HepG2 (cell line): ENCODE data around the gene SNAPIN. TPM values are rescaled to one million over a fixed set of nuclear protein-coding genes. Genes with fewer than 3 reads are reported as not detected.

Experiments
- DBP ChIP-seq: sonication (generic); formaldehyde crosslinking; IDR thresholded peaks from 2 replicates; pipeline ENCODE4 v1.4.0; 2020; ENCODE audit warnings: missing genetic modification reagents; ENCODE audit errors: not compliant biosample characterization
- ETV5 ChIP-seq: IDR thresholded peaks from 2 replicates; pipeline ENCODE4 v1.6.1; 2018; ENCODE audit warnings: missing biosample characterization, missing genetic modification reagents, inconsistent platforms, borderline replicate concordance
- JDP2 ChIP-seq: sonication (generic); formaldehyde crosslinking; IDR thresholded peaks from 2 replicates; pipeline ENCODE4 v1.8.1; 2022; ENCODE audit warnings: missing genetic modification reagents, borderline replicate concordance
- JUN ChIP-seq: sonication (generic); formaldehyde crosslinking; IDR thresholded peaks from 2 replicates; pipeline ENCODE4 v1.4.0; 2020; ENCODE audit warnings: mild to moderate bottlenecking, missing genetic modification reagents
- NRL ChIP-seq: sonication (generic); formaldehyde crosslinking; IDR thresholded peaks from 2 replicates; pipeline ENCODE4 v1.5.0; 2020; ENCODE audit warnings: missing genetic modification reagents, mild to moderate bottlenecking, moderate library complexity, borderline replicate concordance
- PAF1 ChIP-seq: IDR thresholded peaks from 2 replicates; pipeline ENCODE4 v1.6.1; 2016; ENCODE audit warnings: missing genetic modification reagents, missing compliant biosample characterization
- RCOR2 ChIP-seq: IDR thresholded peaks from 2 replicates; pipeline ENCODE4 v1.6.1; 2016; ENCODE audit warnings: missing biosample characterization, missing genetic modification reagents
- SIX1 ChIP-seq: sonication (generic); formaldehyde crosslinking; IDR thresholded peaks from 2 replicates; pipeline ENCODE4 v1.4.0; 2020; ENCODE audit warnings: missing genetic modification reagents, borderline replicate concordance
- SUZ12 ChIP-seq: fragments of 150-350 bp; IDR thresholded peaks from 2 replicates; pipeline ENCODE4 v1.6.1; 2014; ENCODE audit warnings: low read depth, low read length
- UBTF ChIP-seq: sonication (generic); formaldehyde crosslinking; IDR thresholded peaks from 2 replicates; pipeline ENCODE4 v1.4.0; 2020; ENCODE audit warnings: mild to moderate bottlenecking, missing genetic modification reagents
- ZBTB2 ChIP-seq: sonication (generic); formaldehyde crosslinking; IDR thresholded peaks from 2 replicates; pipeline ENCODE4 v1.8.0; 2022; ENCODE audit warnings: low read depth, missing genetic modification reagents
- ZNF12 ChIP-seq: sonication (generic); formaldehyde crosslinking; IDR thresholded peaks from 2 replicates; pipeline ENCODE4 v1.5.0; 2020; ENCODE audit warnings: missing genetic modification reagents
- ZNF224 ChIP-seq: sonication (generic); formaldehyde crosslinking; IDR thresholded peaks from 2 replicates; pipeline ENCODE4 v1.5.0; 2020; ENCODE audit warnings: mild to moderate bottlenecking, missing genetic modification reagents
- ZNF280D ChIP-seq: sonication (generic); formaldehyde crosslinking; IDR thresholded peaks from 2 replicates; pipeline ENCODE4 v1.5.1; 2020; ENCODE audit warnings: mild to moderate bottlenecking, missing genetic modification reagents
- ZNF501 ChIP-seq: sonication (generic); formaldehyde crosslinking; IDR thresholded peaks from 2 replicates; pipeline ENCODE4 v1.5.1; 2020; ENCODE audit warnings: mild to moderate bottlenecking, moderate library complexity, missing genetic modification reagents
- ZNF513 ChIP-seq: sonication (generic); formaldehyde crosslinking; conservative IDR thresholded peaks from 2 replicates; pipeline ENCODE4 v1.5.0; 2020; ENCODE audit warnings: missing genetic modification reagents
- polyA plus RNA-seq, 8 experiments: library from polyadenylated mRNA; depleted of rRNA in 3 of 8; stranded (reverse) in 7 of 8; unstranded in 1 of 8; fragments of >200 nt; fragmentation: Illumina TruSeq in 4 of 8; extraction: Trizol in 4 of 8; gene quantifications; 2 replicates each; pipeline versions ENCODE4 v1.2.1 to v1.2.3, GENCODE V29; 2011 to 2016; ENCODE audit warnings: low read depth in 4 of 8, missing spikeins in 1 of 8, mixed read lengths in 1 of 8; ENCODE audit not compliant: insufficient read depth in 1 of 8
- total RNA-seq, 5 experiments: library from RNA; depleted of rRNA; stranded (reverse); fragments of >200 nt; fragmentation: Illumina TruSeq; extraction: Trizol; gene quantifications; 2 replicates each; pipeline ENCODE4 v1.2.3, GENCODE V29; 2016; ENCODE audit warnings: low read depth in 1 of 5

The SNAPIN gene
- total and polyA plus RNA-seq, 2 of the 13 experiments (the other 11 are each of a cell fraction or from before 2014, with no cell fraction given): 23.9 to 25.7 TPM

- TF ChIP-seq ZBTB2 (no peak), ETV5 (no peak), SUZ12 (no peak), JDP2 (no peak), SIX1 (CRISPR knock-in tag) (no peak), DBP (no peak), RCOR2 (no peak), ZNF280D (no peak), NRL (CRISPR knock-in tag) (no peak), ZNF501 (CRISPR knock-in tag) (peak; percentile 68; the same call in 1 of the 2 replicates), ZNF12 (CRISPR knock-in tag) (0 out of 2 replicates have a peak, but pooled peaks have one; percentile 27), UBTF (no peak), PAF1 (no peak), ZNF224 (no peak), ZNF513 (no peak), JUN (CRISPR knock-in tag) (no peak)
Observed at GRCh38 chr1:153670257-153670858, 11.9 kb downstream of the SNAPIN start (continued).
